ENCODE data around the gene MDP1. TPM values are rescaled to one million over a fixed set of nuclear protein-coding genes. Genes with fewer than 3 reads are reported as not detected.

MDP1 gene
- total RNA-seq, 1 experiment from 2014 or later: 18.8 TPM

DNA sequence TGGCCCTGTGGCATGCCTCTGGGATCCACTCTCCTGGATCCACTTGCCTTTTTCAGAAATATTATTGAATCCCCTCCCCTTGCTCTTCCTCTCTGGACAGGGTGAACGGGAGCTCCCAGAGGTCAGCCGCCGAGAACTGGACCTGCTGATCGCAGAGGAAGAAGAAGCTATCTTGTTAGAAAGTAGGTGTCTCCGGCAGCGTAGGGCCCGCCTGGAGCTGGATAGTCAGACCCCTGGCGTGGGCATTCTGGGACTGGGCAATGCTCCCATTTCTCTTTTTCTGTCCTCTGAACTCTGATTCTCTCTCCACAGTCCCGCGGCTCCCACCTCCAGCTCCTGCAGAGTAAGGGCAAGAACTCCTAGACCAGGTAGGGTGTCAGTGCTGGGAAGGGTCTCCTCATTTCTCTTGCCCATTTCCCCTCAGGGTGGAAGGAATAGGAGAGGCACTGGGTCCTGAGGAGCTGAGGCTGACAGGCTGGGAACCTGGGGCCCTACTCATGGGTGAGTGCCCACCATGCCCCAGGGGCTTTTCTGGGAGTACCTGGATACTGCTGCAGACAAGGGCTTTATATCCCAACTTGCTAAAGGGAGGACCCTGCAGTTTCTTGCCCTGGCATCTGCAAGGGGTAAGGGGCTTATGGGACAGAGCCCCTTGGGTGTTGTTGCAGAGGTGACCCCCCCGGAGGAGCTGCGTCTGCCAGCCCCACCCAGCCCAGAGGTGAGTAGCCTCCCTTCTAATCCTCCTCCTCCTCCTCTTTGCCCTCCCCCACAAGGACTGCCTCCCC lies 38.6 kb downstream of the MDP1 start:
- Histone ChIP-seq H4K8ac (replicated peaks; ENCODE audit: insufficient read length, low read depth, low read length) (no peak overlapping the region), H4K91ac (ENCODE audit: insufficient read length, low read depth, low read length) (no peak overlapping the region), H2BK20ac (ENCODE audit: low read depth, low read length, poor library complexity, severe bottlenecking) (no peak overlapping the region), H2BK120ac (ENCODE audit: low read depth, low read length, poor library complexity, severe bottlenecking) (no peak overlapping the region), H3K14ac (ENCODE audit: insufficient read depth, low read length) (no peak overlapping the region), H3K4me1 (ENCODE audit: insufficient read depth, low read length) (no peaks in the 10 kb centered on the region), H2BK12ac (ENCODE audit: insufficient read length, low read depth, low read length) (no peak overlapping the region), H3T11ph (ENCODE audit: low read length) (no peak overlapping the region), H2BK15ac (ENCODE audit: low read depth, low read length) (no peak overlapping the region), H3K4me2 (ENCODE audit: insufficient read depth, insufficient read length, low read length) (no peak overlapping the region), H2BK5ac (ENCODE audit: insufficient read length, low read length) (no peak overlapping the region), H3K9me3 (ENCODE audit: control insufficient read depth, low read depth, low read length) (no peaks in the 10 kb centered on the region), H4K20me1 (ENCODE audit: control insufficient read depth, insufficient read depth, insufficient read length) (no peaks in the 10 kb centered on the region), H3K27me3 (ENCODE audit: insufficient read depth, low read length) (no peaks in the 10 kb centered on the region), H3K27ac (ENCODE audit: insufficient read length, low read depth, low read length) (no peak overlapping the region), H3K4ac (ENCODE audit: low read depth, low read length) (no peak overlapping the region), H2AK5ac (ENCODE audit: insufficient read length, low read length) (no peak overlapping the region), H3K79me1 (ENCODE audit: insufficient read depth, low read depth, low read length, poor library complexity, severe bottlenecking) (no peaks in the 10 kb centered on the region), H3K79me2 (ENCODE audit: insufficient read depth, low read length) (no peaks in the 10 kb centered on the region), H3K9ac (ENCODE audit: extremely low read depth, insufficient read length, low read length) (no peak overlapping the region), H3K56ac (ENCODE audit: insufficient read length, low read depth, low read length) (no peak overlapping the region), H3K18ac (ENCODE audit: insufficient read length, low read depth, low read length) (no peak overlapping the region), H3K23ac (ENCODE audit: insufficient read length, low read depth, low read length) (no peak overlapping the region), H3K23me2 (ENCODE audit: insufficient read length, low read depth, low read length, poor library complexity, severe bottlenecking) (peaks cover 6% of the 10 kb centered on the region), H4K5ac (ENCODE audit: insufficient read length, low read depth, low read length) (no peak overlapping the region), H2AFZ (ENCODE audit: low read length) (no peak overlapping the region)
- no CpG with 5 or more reads among the region's 12 CpGs for WGBS (ENCODE audit: extremely low coverage, insufficient read length, low lambda C conversion rate)
- H3K9me3 Mint-ChIP-seq: no peaks in the 10 kb centered on the region; a peak in 1 of 5 replicates
- H3K27me3 Mint-ChIP-seq (ENCODE audit: low read depth): no peaks in the 10 kb centered on the region; the same call in 1 of the 2 replicates
- no peak overlapping the region for H3K4me3 Mint-ChIP-seq
- H3K27ac Mint-ChIP-seq: peak overlapping the region in 1 of 3 experiments; percentile 32; a peak in 1 of 7 replicates
- peaks cover under 1 to 7% of the 10 kb centered on the region in 2 experiments; a peak in 2 of 4 replicates for H3K4me1 Mint-ChIP-seq
- no peak for DNase-seq
- H3K36me3 Mint-ChIP-seq (ENCODE audit: insufficient read depth in 1 of 3, low read depth in 3 of 3): peaks cover 26 to 66% (median 54%) of the 10 kb centered on the region in 3 experiments
- TF ChIP-seq, protein P1, sequence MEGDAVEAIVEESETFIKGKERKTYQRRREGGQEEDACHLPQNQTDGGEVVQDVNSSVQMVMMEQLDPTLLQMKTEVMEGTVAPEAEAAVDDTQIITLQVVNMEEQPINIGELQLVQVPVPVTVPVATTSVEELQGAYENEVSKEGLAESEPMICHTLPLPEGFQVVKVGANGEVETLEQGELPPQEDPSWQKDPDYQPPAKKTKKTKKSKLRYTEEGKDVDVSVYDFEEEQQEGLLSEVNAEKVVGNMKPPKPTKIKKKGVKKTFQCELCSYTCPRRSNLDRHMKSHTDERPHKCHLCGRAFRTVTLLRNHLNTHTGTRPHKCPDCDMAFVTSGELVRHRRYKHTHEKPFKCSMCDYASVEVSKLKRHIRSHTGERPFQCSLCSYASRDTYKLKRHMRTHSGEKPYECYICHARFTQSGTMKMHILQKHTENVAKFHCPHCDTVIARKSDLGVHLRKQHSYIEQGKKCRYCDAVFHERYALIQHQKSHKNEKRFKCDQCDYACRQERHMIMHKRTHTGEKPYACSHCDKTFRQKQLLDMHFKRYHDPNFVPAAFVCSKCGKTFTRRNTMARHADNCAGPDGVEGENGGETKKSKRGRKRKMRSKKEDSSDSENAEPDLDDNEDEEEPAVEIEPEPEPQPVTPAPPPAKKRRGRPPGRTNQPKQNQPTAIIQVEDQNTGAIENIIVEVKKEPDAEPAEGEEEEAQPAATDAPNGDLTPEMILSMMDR (conservative IDR thresholded peaks at IDR 0.05): no peak
